Natural killer cell (primary cell): ENCODE results near the gene NPAS3. TPM values are rescaled to one million over a fixed set of nuclear protein-coding genes. Genes with fewer than 3 reads are reported as not detected.

ENCODE experiments used
- ATAC-seq, 3 donors: fragments of 150-1000 bp in 2 of 3; fragments of 200-7000 bp in 1 of 3; cut with Tn5 transposase; 1 replicate in 1 of 3; 2 replicates in 2 of 3; pipeline ENCODE4 v1.10.0; 2021; ENCODE audit warnings: mild to moderate bottlenecking in 2 of 3, moderate library complexity in 2 of 3
- DNase-seq, 2 donors: peaks; one replicate each; pipeline versions ENCODE4 v3.0.0 to v3.0.0-alpha.2; 2013 to 2021; ENCODE audit warnings: mixed read lengths in 1 of 2
- H3K27ac ChIP-seq: one replicate; pipeline ENCODE4 v1.5.1; 2013; ENCODE audit warnings: mild to moderate bottlenecking, low read length
- H3K27me3 ChIP-seq: one replicate; pipeline ENCODE4 v1.6.1; 2013; ENCODE audit warnings: low read length; ENCODE audit not compliant: control insufficient read depth, insufficient read depth
- H3K36me3 ChIP-seq: one replicate; pipeline ENCODE4 v1.6.1; 2013; ENCODE audit warnings: low read length; ENCODE audit not compliant: control insufficient read depth, insufficient read depth
- H3K4me1 ChIP-seq: one replicate; pipeline ENCODE4 v1.6.1; 2013; ENCODE audit warnings: low read length; ENCODE audit not compliant: control insufficient read depth, insufficient read depth
- H3K4me3 ChIP-seq: one replicate; pipeline ENCODE4 v1.5.1; 2013; ENCODE audit warnings: low read length
- H3K9me3 ChIP-seq: one replicate; pipeline ENCODE4 v1.6.1; 2013; ENCODE audit warnings: low read length; ENCODE audit not compliant: control insufficient read depth, insufficient read depth
- H3K27ac Mint-ChIP-seq, 2 donors: one replicate each; pipeline ENCODE4 v1.8.0; 2022; ENCODE audit warnings: mild to moderate bottlenecking in 2 of 2, mixed read lengths in 2 of 2, moderate library complexity in 1 of 2
- H3K27me3 Mint-ChIP-seq, 2 donors: one replicate each; pipeline ENCODE4 v1.8.0; 2022; ENCODE audit warnings: low read depth in 2 of 2, mixed read lengths in 2 of 2
- H3K36me3 Mint-ChIP-seq: one replicate; pipeline ENCODE4 v1.8.0; 2022; ENCODE audit warnings: mixed read lengths
- H3K4me1 Mint-ChIP-seq, 2 donors: one replicate each; pipeline ENCODE4 v1.8.0; 2022; ENCODE audit warnings: mixed read lengths in 2 of 2
- H3K4me3 Mint-ChIP-seq: one replicate; pipeline ENCODE4 v1.8.0; 2022; ENCODE audit warnings: mild to moderate bottlenecking, moderate library complexity, mixed read lengths
- H3K9me3 Mint-ChIP-seq, 2 donors: one replicate each; pipeline ENCODE4 v1.8.0; 2022; ENCODE audit warnings: mixed read lengths in 2 of 2
- WGBS: methylation state at CpG from one replicate; pipeline ENCODE4 v1.1.7; 2013; ENCODE audit warnings: missing lambda C conversion rate; ENCODE audit not compliant: insufficient coverage; 5-methylcytosine and 5-hydroxymethylcytosine counted together
- intact Hi-C: fragments of 100-400 bp; cut with micrococcal nuclease; formaldehyde crosslinking; loops from one replicate; pipeline ENCODE4 v1.14.2; 2022
- total RNA-seq, 4 donors: library from RNA; stranded (reverse); fragments of 120-200 nt in 1 of 4; gene quantifications; one replicate each; pipeline versions ENCODE4 v1.2.3 to v1.2.4, GENCODE V29; 2013 to 2022
- TF ChIP-seq, protein P1 (sequence below): fragments of 200-600 bp; IDR thresholded peaks from one replicate; pipeline ENCODE4 v1.8.0; 2022; ENCODE audit warnings: antibody characterized with exemption

The NPAS3 gene
- total RNA-seq, 3 donors from 2014 or later (not counting 1 experiment from before 2014, with no cell fraction given): not detected

DNA sequence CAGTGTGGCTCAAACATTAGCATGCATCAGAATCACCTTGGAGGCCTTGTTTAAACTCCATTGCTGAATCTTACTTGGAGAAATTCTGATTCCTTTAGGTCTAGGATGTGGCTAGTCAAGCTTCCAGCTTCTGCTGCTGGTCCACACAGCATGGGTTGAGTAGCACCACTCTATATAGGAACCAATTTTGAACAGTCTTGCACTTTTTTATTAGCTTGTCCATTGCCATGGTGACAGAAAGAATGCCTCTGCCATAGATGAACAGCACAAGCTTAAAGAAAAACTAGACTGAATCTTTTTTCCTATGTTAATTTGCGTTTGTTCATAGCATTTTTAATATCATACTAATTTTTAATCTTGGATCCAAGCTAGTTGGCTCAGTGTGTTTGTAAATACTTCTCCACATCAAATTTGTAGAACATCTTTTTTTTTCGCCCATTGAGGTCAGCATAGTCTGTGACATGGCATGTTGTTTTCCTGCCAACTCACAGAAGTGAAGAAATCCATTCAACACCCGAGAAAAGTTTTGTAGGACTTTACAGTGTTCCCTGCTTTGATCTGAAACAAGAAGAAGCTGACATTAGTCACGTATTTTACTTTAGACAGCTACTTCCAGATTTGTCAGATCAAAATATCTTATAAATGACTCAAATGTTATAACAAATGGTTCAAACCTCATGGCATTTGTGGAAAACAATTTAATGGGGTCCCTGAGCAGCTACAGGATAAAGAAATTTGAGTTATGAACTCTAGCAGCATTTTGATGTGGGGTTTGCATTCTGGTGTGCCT is 573.4 kb downstream of the NPAS3 start:
- TF ChIP-seq, protein P1, sequence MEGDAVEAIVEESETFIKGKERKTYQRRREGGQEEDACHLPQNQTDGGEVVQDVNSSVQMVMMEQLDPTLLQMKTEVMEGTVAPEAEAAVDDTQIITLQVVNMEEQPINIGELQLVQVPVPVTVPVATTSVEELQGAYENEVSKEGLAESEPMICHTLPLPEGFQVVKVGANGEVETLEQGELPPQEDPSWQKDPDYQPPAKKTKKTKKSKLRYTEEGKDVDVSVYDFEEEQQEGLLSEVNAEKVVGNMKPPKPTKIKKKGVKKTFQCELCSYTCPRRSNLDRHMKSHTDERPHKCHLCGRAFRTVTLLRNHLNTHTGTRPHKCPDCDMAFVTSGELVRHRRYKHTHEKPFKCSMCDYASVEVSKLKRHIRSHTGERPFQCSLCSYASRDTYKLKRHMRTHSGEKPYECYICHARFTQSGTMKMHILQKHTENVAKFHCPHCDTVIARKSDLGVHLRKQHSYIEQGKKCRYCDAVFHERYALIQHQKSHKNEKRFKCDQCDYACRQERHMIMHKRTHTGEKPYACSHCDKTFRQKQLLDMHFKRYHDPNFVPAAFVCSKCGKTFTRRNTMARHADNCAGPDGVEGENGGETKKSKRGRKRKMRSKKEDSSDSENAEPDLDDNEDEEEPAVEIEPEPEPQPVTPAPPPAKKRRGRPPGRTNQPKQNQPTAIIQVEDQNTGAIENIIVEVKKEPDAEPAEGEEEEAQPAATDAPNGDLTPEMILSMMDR: no peak
- no peaks in the 10 kb centered on the region for H3K4me1 ChIP-seq
- H3K27ac Mint-ChIP-seq: no peak overlapping the region
- DNase-seq (no peak), ATAC-seq (no peak)
- H3K27me3 ChIP-seq: no peaks in the 10 kb centered on the region
- H3K4me3 Mint-ChIP-seq: no peak overlapping the region
- H3K27ac ChIP-seq: no peak overlapping the region
- no peaks in the 10 kb centered on the region for H3K4me1 Mint-ChIP-seq
- WGBS: 73% methylated on average over 4 of the region's 4 CpGs
- intact Hi-C loops: no loop called here
- H3K27me3 Mint-ChIP-seq: no peaks in the 10 kb centered on the region
- no peaks in the 10 kb centered on the region for H3K36me3 Mint-ChIP-seq
- no peaks in the 10 kb centered on the region for H3K36me3 ChIP-seq
- no peak overlapping the region for H3K4me3 ChIP-seq
- peaks cover 0 to 5% of the 10 kb centered on the region in 2 donors for H3K9me3 Mint-ChIP-seq
- H3K9me3 ChIP-seq: no peaks in the 10 kb centered on the region

- no peak overlapping the region for H3K4me3 Mint-ChIP-seq
- no peak overlapping the region for H3K27ac Mint-ChIP-seq
- ATAC-seq: no peak
- H3K36me3 ChIP-seq: no peaks in the 10 kb centered on the region
- intact Hi-C loops: no loop called here
- TF ChIP-seq, protein P1: no peak
- H3K27me3 Mint-ChIP-seq: no peaks in the 10 kb centered on the region
- no peaks in the 10 kb centered on the region for H3K9me3 ChIP-seq
- no peak for DNase-seq
- no peaks in the 10 kb centered on the region for H3K4me1 Mint-ChIP-seq
- H3K36me3 Mint-ChIP-seq: no peaks in the 10 kb centered on the region
- no peak overlapping the region for H3K4me3 ChIP-seq
- no peaks in the 10 kb centered on the region for H3K27me3 ChIP-seq
- H3K9me3 Mint-ChIP-seq: peaks cover 0 to 3% of the 10 kb centered on the region in 2 donors
- WGBS: 82% methylated on average over 5 of the region's 5 CpGs
- no peaks in the 10 kb centered on the region for H3K4me1 ChIP-seq
- H3K27ac ChIP-seq: no peak overlapping the region
These were observed 576.8 kb downstream of the NPAS3 start for GRCh38 chr14:33515441-33515840.

- Mint-ChIP-seq H3K27ac (no peak overlapping the region), H3K4me3 (no peak overlapping the region), H3K27me3 (no peaks in the 10 kb centered on the region), H3K36me3 (no peaks in the 10 kb centered on the region), H3K4me1 (no peaks in the 10 kb centered on the region), H3K9me3 (peaks cover 0 to 3% of the 10 kb centered on the region in 2 donors)
- H3K27me3 ChIP-seq: no peaks in the 10 kb centered on the region
- ATAC-seq: no peak
- no peaks in the 10 kb centered on the region for H3K4me1 ChIP-seq
- H3K36me3 ChIP-seq: no peaks in the 10 kb centered on the region
- TF ChIP-seq, protein P1: no peak
- H3K4me3 ChIP-seq: no peak overlapping the region
- DNase-seq: no peak
- intact Hi-C loops: no loop called here
- 100% methylated on average over 1 of the region's 3 CpGs for WGBS
- H3K27ac ChIP-seq: no peak overlapping the region
- no peaks in the 10 kb centered on the region for H3K9me3 ChIP-seq
These were observed 577.2 kb downstream of the NPAS3 start for GRCh38 chr14:33515899-33516298.
